Measurements from ENCODE around the gene NLN. TPM values are rescaled to one million over a fixed set of nuclear protein-coding genes. Genes with fewer than 3 reads are reported as not detected.
A peak's percentile ranks its signal among the peaks of the same experiment; 100 is the strongest.

Gene NLN
- total and polyA plus RNA-seq, 2 of the 13 experiments (the other 11 are each of a cell fraction or from before 2014, with no cell fraction given) = 11.9 to 36.7 TPM

DNA sequence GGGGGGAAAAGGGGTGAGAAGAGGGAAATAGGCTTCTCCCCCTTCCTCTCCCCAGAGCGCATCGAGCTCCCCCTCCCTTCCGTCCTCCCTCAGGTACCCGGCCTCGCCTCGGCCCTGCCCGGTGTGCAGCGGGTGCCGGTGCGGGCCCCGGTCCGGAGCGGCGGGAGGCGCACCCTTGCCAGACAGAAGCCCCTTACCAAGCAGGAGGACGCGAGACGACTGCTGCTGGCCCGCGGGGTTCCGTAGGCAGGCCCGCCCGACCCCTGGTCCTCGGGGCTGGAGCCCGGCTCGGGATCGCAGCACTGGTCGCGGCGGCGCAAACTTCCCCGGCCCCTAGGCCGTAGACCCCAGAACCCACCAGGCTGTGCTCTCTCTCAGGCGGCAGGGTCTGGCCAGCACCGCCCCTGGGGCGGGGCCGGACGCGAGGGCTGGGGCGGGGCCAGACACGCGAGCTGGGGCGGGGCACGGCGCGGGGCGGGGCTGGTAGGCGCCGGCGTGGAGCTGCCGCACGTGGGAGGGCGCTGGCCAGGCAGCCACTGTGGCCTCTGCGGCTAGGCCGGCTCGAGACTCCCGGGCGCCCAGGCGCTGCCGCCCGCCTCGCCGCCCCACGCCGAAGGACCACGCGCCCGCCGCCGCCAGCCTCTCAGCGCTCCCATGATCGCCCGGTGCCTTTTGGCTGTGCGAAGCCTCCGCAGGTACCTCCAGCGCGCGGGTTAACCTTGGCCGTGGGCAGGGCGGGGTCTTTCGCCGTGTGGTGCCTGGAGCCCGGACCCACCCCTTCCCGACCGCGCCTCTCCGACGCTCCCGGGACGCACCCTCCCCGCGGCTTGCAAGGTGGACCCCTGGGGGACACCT is at the start of gene NLN, which contains the start of gene SGTB (continued):
- TF ChIP-seq ZNF563 (CRISPR knock-in tag; IDR thresholded peaks at IDR 0.05) = peak; percentile 71

DNA sequence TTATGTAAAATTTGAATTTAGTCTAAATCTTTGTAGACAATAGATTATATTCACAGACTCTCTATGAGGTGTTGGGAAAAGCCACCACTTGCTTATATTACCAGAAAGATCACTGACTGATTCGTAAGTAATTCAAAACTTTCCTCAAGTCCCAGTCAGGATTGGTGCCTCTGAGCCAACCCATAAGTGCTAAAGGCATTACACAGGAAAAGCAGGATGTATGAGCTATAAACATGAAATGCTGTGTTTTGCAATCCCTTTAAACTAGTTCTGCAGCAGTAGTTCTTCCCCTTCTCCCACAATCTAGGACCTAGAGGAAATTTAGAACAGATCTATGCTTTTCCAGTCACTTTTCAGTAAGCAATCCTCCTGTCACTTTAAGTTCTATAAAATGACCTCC is 49.2 kb upstream of the NLN start:
- peaks cover 1 to 40% of the 10 kb centered on the region in 2 experiments; a peak in 3 of 5 replicates for H3K36me3 ChIP-seq (replicated peaks in 1 of 2; ENCODE audit: control insufficient read depth in 1 of 2, insufficient read depth in 2 of 2, low read length in 2 of 2)
- no peak for FAIRE-seq
- in situ Hi-C loops (cut with HindIII; ENCODE audit: extremely low pct_ligation_motif_present, low pct_unique_long_range_greater_than_20kb) (no loop called here), intact Hi-C loops (cut with micrococcal nuclease; ENCODE audit: unreplicated experiment) (no loop called here)
- no peak overlapping the region for H3K4me2 ChIP-seq (ENCODE audit: low read depth, low read length)
- no peak overlapping the region for H3K9ac ChIP-seq (ENCODE audit: insufficient read depth, low read depth, low read length)
- no peaks in the 10 kb centered on the region for H3K4me1 ChIP-seq (ENCODE audit: insufficient read depth, low read length)
- WGBS (ENCODE audit: low lambda C conversion rate) = 95% methylated on average over 1 of the region's 1 CpG
- no peak for ATAC-seq
- no peak for DNase-seq (ENCODE audit: low spot score)
- H3K79me2 ChIP-seq (ENCODE audit: insufficient read depth, low read length) = no peaks in the 10 kb centered on the region
- no peaks in the 10 kb centered on the region for H3K27me3 ChIP-seq (ENCODE audit: control insufficient read depth in 1 of 2, insufficient read depth in 2 of 2, low read length in 2 of 2)
- TF ChIP-seq FIP1L1 (IDR thresholded peaks at IDR 0.05; ENCODE audit: borderline replicate concordance, insufficient read depth, low read depth, low read length) = no peak
- no peak for TF ChIP-seq CC2D1A (CRISPR knock-in tag; IDR thresholded peaks at IDR 0.05)
- TF ChIP-seq, protein P1, sequence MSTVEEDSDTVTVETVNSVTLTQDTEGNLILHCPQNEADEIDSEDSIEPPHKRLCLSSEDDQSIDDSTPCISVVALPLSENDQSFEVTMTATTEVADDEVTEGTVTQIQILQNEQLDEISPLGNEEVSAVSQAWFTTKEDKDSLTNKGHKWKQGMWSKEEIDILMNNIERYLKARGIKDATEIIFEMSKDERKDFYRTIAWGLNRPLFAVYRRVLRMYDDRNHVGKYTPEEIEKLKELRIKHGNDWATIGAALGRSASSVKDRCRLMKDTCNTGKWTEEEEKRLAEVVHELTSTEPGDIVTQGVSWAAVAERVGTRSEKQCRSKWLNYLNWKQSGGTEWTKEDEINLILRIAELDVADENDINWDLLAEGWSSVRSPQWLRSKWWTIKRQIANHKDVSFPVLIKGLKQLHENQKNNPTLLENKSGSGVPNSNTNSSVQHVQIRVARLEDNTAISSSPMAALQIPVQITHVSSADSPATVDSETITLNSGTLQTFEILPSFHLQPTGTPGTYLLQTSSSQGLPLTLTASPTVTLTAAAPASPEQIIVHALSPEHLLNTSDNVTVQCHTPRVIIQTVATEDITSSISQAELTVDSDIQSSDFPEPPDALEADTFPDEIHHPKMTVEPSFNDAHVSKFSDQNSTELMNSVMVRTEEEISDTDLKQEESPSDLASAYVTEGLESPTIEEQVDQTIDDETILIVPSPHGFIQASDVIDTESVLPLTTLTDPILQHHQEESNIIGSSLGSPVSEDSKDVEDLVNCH (CRISPR knock-in tag; IDR thresholded peaks at IDR 0.05) = no peak
- TF ChIP-seq, protein P2, sequence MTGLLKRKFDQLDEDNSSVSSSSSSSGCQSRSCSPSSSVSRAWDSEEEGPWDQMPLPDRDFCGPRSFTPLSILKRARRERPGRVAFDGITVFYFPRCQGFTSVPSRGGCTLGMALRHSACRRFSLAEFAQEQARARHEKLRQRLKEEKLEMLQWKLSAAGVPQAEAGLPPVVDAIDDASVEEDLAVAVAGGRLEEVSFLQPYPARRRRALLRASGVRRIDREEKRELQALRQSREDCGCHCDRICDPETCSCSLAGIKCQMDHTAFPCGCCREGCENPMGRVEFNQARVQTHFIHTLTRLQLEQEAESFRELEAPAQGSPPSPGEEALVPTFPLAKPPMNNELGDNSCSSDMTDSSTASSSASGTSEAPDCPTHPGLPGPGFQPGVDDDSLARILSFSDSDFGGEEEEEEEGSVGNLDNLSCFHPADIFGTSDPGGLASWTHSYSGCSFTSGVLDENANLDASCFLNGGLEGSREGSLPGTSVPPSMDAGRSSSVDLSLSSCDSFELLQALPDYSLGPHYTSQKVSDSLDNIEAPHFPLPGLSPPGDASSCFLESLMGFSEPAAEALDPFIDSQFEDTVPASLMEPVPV (CRISPR knock-in tag; IDR thresholded peaks at IDR 0.05) = no peak
- CTCF ChIA-PET (ENCODE audit: low intra/inter-chr PET ratio, low total read pairs) = no interaction called here
- no peak overlapping the region for H3K27ac ChIP-seq (ENCODE audit: extremely low read length, insufficient read depth, low read length)
- POLR2A ChIA-PET = no interaction called here
- no peak overlapping the region for H2AFZ ChIP-seq (ENCODE audit: low read length)
- no peaks in the 10 kb centered on the region for H4K20me1 ChIP-seq (ENCODE audit: insufficient read depth, low read length)
- no peak overlapping the region for H3K4me3 ChIP-seq (replicated peaks in 1 of 3; ENCODE audit: insufficient read depth in 1 of 3, low read depth in 2 of 3, low read length in 3 of 3)
- no peaks in the 10 kb centered on the region for H3K9me3 ChIP-seq (ENCODE audit: low read length)
- BruUV-seq (replicated peaks) = no TSS peak

All from HepG2 (cell line).